ENCODE measurements around the gene COL20A1.

The COL20A1 gene

DNA sequence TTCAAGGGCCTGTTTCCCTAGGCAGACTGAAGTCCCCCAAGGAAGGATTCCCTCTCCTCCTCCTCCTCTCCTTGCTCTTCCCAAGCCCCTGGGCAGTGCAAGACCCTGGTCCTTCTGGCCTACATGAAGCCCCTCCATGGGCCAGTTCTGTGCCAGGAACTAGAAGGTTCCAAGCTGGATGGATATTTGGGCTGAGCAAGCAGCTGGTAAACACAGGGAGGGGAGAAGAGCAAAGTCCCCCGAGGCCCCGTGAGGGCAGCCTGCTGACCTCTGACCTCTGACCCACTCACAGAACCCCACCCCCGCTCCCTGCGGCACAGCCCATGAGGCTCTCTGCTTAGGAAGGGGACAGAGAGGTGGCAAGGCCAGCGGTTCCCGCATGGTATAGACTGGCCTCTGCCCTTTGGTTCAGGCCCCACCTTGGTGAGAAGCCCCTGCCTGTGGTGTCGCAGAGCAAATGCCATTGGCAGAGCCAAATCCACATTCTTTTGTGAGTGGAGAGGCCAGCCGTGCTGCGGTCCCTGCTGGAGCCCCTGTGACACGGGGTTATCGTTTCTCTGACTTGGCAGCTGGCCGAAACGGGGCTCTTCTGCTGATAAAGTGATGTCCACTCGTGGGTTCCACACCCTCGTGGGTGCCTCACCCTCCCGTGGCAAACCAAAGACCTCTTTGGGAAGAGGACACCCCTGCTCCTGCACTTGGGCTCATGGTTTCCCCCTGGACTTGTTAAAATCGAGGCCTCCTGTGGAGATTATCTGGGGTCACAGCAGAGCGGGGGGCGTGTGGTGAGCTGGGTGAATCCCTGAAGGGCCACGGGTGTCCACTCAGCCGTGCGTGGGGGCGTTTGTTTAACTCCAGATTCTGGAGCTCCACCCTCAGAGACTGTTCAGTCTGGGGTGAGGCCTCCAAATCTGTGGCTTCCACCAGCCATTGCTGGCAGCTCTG is 70.3 kb downstream of the COL20A1 start:
- no peak for DNase-seq (ENCODE audit: low read depth)

DNA sequence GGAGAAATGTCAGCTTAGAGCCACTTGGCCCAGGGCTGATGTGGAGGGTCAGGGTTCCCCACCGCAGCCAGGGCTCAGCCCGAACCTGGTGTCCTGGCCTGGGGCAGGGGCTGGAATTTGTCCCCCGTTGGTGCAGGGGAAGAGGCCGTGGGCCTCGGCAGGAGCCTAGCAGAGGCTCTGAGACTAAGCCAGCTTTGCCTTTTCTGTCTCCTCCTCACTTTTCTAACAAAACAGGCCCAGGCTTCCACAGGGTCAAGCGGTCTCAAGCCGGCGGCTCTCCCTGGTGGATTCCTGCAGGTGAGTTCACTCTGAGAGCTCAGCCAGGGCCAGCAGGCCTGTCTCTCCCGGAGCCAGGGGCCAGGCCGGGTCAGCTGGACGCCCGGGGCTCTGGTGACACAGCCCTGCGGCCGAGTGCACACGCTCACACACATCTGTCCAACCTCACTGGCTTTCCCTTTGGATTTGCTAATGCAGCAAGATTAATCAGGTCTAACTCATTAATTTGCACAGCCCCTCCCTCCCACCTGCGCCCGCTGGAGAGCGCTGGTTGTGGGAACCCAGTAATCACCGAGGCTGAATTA is 71.1 kb downstream of the COL20A1 start:
- no peak for DNase-seq (ENCODE audit: low read depth)

DNA sequence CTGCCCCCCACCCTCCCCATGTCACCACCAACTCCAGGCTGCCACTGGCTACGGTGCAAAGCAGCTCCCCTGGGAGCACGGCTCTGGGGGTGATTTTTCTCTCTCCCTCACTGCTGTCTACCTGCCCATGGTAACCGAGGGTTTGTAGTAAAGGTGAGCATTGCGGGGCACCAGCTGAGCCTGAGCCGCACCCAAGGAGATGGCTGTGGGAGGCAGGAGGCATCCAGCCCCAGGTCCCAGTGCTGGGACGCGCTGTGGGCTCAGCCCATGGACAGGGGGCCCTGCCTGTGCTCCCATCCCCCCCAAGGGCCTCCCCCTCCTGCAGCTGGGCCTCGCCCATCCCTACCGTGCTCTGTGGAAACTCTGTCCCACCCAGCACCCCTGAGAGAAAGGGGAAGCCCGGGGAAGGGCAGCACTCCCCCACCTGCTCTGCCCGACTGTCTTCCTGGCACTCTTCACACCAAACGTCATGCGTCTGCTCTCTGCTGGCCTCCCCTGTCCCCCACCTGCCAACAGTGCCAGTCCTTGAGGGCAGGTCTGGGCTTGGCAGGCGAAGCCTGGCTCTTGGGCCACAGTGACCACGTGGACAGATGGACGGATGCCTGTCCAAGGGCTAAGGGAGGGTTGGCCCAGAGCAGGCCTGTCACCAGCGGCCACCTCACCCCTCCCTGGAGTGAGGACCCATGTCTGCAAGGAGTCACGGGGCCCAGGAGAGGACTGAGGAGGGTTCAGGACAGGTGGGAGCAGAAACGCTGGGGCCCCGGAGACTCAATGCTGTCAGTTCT is 72.0 kb downstream of the COL20A1 start:
- DNase-seq (ENCODE audit: low read depth), result no peak

DNA sequence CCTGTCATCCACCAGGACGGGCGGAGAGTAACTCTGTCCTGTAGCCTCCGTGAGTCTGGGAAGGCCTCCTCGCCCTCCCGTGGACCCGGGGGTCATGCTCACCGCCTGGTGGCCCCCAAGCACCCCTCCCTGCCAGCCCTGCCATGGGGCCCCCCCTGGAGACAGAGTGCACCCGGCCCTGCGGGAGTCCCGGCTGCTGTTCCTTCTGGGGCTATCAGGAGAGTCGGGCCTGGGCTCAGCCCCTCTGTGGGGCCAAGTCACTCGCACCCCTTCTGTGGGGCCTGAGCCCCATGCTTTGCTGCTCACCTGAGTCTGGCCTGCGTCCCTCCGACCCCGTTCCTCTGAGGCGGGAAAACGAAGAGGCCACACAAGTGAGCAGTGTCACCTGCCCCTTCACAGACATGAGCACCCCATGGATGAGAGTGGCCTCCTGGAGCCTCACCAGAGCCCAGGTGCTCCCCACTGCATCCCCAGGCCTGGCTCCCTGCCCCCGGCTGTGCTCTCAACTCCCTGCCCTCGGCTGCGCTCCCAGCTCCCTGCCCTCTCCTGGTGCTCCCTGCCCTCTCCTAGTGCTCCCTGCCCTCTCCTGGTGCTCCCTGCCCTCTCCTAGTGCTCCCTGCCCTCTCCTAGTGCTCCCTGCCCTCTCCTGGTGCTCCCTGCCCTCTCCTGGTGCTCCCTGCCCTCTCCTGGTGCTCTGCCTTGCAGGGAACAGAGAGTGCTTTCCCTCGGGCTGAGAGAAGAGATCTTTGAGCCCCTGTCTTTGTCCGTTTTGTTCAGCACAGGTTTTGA is 72.8 kb downstream of the COL20A1 start:
- DNase-seq (ENCODE audit: low read depth), result no peak

DNA sequence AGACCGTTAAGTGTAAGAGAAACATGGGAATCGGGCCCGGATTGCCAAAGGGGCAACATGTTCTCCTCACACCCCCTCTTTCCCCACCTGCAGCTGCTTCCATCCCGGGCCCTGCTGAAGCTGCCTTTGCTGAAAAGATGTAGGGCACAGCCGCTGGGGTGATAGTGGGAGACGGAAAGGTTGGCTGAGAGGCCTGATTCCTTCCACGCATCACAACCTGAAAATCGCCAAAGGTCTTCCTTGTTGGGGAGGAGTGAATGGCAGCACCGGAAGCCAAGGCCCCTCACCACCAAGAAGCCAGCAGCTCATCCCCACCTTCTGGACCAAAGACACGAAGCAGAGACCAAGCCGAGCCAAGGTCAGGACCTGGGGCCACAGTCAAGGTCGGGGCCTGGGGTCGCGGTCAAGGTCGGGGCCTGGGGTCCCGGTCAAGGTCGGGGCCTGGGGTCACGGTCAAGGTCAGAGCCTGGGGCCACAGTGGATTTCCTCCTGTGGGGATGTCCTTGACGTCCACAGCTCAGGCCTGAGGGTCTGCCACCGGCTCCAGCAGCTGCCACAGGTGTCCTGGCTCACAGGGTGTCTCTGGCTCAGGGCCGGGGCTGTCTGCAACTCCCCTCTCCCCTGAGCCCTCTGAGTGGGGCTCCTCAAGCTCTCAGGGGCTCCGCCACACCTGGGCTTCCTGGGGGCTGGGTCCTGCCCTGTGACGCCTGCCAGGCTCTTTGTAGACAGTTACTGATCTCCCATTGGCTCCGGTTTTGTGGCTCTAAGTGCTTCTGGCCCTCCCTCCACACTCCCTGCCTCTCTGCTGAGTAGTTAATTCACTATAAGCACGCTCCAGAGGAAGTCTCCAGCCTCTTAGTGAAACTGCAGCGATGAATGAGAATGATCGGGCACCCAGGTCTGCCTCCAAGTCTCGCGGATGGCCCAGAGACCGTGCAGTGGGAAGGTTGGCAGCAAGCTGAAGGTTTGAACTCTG is 73.7 kb downstream of the COL20A1 start:
- DNase-seq (ENCODE audit: low read depth), result no peak

DNA sequence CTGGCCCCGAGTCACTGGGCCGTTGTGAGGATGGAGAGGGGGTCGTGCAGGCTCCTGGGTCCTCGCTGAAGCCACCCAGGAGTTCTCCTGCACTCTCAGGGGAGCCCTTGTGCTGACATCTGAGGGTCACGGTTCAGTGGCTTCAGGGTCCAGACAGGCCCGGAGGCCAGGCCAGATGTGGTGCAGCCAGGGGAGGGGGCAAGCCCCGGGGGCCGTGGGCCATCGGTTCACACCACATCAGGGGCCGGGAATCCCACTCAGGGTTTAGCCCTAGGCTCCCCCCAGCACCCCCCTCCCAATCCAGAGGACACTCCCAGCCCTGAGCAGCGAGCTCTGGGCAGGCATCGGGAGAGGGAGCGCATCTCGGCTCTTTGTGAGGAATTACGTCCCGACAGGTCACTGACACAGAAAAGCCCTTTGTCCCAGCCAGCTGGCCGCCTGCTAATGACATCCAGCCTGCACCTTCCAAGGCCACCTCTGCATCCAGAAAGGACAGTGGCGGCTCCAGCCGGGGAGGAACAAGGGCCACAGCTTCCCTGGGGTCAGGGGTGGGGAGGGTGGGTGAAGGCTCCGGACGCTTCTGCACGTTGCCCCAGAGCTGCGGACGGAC is 74.6 kb downstream of the COL20A1 start:
- no peak for DNase-seq (ENCODE audit: low read depth)

DNA sequence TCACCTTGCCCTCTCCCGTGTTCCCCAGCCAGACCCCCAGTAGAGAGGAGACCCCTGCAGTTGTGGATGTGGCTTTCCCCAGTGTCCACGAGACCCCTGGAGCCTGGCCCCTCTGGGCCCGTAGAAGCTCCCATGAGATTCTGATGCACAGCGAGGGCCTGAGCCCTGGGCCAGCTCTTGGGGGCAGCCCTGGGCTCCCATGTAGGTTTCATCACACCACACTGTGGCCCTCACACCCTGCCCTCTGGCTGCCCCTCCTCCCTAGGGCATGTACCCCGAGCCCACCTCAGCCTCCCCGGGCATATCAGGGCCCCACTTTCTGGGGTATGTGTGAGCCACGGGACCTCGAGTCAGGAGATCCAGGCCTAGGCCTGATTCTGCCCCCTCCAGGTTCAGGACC is 75.2 kb downstream of the COL20A1 start:
- DNase-seq (ENCODE audit: low read depth), result no peak

DNA sequence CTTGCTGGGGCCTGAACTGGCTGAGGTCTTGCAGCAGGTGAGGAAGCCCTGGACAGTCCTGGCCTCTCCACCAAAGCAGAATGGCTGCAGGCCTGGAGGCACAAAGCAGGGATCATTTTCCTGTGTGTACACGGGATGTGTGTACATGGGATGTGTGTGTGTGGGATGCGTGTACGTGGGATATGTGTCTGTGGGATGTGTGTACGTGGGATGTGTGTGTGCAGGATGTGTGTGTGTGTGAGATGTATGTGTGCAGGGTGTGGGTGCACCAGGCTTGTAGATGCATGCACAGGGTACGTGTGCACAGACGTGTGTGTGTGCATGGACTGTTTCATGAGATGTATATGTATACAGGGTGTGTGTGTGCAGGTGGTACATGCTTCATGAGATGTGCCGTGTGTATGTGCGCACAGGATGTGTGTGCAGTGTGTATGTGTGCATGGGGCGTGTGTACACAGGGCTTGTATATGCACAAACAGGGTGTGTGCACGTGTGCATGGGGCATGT is 76.1 kb downstream of the COL20A1 start:
- DNase-seq (ENCODE audit: low read depth), result no peak

DNA sequence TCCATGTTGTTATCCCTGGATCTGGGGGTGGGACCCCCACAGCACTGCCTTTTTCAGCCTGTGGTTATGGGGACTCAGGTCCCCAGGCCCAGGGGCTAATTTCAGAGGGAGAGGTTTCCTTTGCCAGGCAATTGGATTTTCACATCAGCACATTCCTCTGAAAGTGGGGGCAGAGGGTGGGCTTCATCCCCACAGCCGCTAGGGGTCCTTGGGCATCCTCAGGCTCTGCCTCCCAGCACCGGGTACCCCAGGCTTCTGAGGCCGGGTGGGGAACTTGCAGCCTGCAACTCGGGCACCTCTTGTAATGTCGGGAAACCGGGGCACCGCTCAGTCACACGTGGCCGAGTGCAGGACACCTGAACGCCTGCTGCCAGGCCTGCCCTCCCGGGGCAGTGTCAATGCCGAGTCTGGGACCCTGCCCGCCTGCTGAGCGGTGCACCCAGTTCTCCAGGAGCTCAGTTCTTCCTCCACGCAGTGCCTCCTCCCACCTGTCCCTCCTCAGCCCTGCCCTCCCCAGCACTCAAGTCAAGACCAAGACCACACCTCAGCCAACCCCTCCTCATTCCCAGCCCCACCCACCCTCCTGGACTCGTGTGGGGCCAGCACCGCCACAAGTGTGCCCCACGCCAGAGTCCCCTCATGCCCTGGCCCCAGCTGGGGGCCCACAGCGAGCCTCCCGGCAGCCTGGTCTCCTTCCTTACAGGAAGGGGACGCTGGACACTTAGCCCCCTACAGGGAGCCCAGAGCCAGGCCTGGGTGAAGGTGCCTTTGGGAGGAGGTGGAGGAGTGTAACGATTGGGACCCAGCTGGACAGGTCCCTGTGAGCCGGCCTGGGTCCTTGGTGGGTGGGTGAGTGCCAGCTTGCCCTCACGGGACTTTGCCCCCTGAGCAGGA is 77.0 kb downstream of the COL20A1 start:
- DNase-seq (ENCODE audit: low read depth), result no peak

DNA sequence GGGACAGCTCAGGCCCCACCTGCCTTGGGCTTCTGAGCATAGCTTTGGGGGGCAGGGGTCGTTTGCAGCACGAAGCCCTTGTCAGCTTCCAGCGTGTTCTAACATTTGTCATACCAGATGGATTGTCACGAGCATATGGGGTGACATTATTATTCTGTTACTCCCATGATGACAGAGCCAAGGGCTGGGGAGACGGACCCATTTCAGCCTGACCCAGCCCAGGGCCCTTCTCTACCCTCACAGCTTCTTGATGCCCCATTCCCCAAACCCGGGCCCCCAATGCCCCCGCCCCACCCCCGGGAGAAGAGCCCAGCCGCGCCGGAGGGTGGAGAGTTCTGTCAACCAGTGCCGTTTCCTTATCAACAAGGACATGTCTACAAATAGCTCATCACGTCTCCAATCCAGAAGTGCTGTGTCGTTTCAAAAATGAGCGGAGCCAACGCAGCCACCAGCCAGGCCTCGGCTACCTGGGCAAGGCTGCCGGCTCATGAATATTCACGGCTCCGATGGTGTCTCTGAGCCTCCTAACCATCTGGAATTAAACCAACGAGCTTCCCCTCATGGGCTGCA is 77.7 kb downstream of the COL20A1 start:
- DNase-seq (ENCODE audit: low read depth), result no peak

DNA sequence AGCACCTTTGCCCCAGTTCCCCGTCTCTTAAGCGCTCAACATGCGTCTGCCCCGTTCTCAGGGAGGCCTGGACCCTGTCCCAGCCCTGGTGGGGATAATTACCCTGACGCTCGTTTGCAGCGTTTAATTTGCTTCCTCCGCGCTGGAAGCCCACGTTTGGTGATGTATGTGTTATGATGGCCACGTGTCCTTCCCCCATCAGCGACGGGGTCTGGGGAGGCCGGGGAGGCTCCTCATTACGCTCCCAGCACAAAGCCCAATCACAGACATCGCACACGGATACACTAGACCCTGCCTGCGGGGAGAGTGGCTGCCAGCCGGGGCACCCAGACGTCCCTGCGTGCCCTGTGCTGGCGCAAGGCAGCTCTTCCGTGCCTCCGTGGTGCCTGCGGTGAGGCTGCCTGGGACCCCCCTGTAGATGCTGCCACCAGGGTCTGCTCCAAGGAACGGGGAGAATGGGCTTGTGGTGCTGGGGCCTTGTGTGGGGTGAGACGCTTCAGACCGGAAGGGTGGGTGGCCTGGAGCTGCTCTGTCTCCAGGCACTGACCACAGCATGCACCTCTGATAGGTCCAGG is 78.4 kb downstream of the COL20A1 start:
- no peak for DNase-seq (ENCODE audit: low read depth)

DNA sequence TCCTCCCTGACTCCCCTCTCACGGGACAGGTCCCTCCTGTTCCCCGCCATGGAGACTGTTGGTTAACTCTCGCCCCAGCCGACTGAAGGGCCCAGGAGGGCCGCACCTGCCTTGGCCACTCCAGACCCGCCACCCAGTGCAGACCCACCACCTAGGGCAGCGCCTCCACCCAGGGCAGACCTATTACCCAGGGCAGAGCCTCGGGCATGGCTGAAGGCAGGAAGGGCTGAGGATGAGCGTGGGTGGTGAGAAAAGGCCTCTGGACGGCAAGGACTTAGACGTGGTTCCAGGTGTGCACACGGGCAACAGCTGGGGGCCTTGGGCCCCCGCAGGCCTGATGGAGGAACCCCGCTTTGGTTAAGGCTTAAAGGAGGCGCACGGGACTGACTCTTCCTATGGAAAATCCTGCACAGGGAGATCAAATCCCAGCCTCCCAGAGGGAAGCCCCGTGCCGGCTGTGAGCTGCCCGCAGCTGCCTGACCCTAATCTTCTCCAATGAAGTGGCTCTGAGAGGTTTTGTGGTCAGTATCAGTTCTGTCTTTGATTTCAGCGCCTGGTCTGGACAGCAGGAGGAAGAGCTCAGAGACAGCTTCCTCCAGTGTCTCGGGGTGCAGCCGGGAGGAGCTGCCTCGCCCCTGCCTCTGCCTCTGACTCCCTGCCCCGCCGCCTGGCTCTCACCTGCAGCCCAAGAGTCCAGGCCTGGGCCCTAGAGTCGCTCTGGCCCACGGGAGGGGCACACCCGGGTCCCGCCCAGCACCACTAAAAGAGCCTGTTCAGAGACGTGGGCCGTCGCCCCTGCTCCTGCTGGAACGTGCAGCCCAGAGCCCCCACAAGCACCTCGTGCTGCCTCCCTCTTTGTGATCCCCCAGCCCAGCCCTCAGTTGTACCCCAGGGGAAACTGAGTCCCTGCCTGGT is 80.2 kb downstream of the COL20A1 start:
- no peak for DNase-seq (ENCODE audit: low read depth)

DNA sequence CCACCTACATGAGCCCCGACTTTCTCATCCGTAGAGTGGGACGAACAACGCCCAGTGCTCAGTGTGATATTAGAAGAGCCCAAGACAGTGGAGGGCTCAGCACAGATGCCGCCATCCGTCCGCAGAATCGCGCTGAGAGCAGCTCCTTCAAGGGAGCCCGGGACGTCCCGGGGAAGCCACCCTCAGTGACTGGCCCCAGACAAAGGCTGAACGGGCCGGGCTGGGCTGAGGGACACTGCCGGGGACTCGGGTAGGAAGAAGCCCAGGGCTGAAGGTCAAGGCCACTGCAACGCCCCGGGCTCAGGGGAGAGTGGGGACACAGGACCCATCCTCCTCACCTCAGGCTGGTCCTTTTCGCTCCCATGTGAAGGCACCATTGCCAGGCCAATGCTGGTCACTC is 81.0 kb downstream of the COL20A1 start:
- no peak for DNase-seq (ENCODE audit: low read depth)

DNA sequence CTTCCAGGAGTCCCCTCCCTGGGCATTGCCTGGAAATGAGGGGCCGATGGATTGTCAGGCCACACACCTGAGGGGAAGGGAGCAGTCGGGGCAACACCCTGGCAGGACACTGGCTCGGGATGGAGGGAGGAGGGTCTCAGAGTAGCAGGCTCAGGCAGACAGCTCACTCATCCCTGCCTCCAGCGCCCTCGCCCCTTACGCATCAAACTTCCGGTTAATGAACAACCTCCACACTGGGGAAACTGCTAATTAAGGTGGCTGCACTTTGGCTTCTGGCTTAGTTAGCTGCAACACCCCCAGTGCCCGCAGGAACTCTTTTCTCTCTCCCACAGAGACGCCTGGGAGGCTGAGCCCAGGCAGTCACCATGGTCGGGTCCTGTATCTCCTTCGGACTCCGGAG is 81.5 kb downstream of the COL20A1 start:
- DNase-seq (ENCODE audit: low read depth), result no peak

DNA sequence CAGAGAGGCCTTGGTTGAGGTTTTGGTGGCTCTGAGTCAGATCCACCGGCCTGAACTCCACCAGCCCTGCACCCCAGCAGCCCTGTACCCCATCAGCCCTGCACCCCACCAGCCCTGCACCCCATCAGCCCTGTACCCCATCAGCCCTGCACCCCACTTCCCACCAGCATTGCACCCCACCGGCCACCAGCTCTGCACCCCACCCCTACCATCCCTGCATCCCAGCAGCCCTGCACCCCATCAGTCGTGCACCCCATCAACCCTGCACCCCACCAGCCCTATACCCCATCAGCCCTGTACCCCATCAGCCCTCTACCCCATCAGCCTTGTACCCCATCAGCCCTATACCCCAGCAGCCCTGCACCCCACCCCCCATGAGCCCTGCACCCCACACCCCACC is 82.5 kb downstream of the COL20A1 start:
- DNase-seq (ENCODE audit: low read depth), result no peak

DNA sequence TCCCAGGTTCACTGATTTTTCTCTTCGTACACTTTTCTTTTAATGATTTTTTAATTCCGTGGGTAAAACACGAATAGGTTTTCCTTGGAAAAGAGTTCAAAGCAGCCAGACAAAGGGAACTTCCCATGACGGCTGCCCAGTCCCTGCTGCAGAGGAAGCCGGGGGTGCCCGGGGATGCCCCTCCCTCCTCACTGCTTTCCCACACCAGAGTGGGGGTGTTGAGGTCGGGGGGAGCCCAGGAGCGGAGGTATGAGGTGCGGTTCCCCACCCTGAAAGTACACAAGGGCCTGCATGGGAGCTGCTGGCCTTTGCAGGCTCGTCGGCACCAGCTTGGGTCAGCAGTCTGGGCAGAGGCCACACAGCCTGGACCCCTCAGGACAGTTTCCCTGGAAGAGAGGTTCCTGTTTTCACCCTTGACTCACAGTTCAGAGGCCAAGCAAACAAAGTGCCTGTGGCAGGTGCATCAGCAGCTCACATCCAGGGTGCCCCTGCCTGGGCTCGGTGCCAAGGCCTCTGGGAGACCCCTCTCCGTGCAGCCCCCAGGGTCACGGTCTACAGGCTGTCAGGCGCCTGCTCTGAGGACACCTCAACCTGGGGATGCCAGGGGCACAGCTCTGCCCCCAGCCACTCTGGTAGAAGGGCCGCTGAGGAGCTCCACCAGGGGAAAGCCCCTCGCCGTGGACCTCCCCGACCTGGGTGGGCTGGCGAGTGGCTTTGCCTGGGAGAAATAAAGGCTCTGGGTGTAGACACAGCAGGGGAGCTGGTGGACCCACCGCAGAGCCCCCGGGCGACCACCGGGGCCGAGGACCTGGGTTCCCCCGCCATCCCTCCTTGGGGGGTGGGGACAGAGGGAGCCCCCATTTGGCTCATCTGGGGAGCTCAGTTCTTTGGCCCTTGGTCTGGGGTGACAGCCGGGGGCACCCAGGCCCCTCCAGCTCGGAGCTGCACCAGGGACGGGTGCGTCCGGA is 83.6 kb downstream of the COL20A1 start:
- no peak for DNase-seq (ENCODE audit: low read depth)
